ENCODE data around the gene VASN.

VASN gene

GRCh38 chr16:4354512-4355409 is 16.9 kb upstream of the VASN start:
- no peak for DNase-seq (ENCODE audit: low spot score)

- no peak for DNase-seq (ENCODE audit: low spot score)
Observed at GRCh38 chr16:4356820-4357219, 14.8 kb upstream of the VASN start.

GRCh38 chr16:4358236-4358635 is 13.4 kb upstream of the VASN start:
- no peak for DNase-seq (ENCODE audit: low spot score)

- no peak for DNase-seq (ENCODE audit: low spot score)
Observed at GRCh38 chr16:4358831-4359561, 12.7 kb upstream of the VASN start.

- DNase-seq (ENCODE audit: low spot score) = no peak
Observed at GRCh38 chr16:4359914-4360313, 11.7 kb upstream of the VASN start.

GRCh38 chr16:4360538-4361021 is 11.1 kb upstream of the VASN start:
- DNase-seq (ENCODE audit: low spot score) = no peak

GRCh38 chr16:4361033-4361943 is 10.4 kb upstream of the VASN start:
- DNase-seq (ENCODE audit: low spot score) = no peak

- no peak for DNase-seq (ENCODE audit: low spot score)
Observed at GRCh38 chr16:4361944-4362311, 9.7 kb upstream of the VASN start.

- no peak for DNase-seq (ENCODE audit: low spot score)
Observed at GRCh38 chr16:4362476-4363135, 9.0 kb upstream of the VASN start.

GRCh38 chr16:4364196-4365013 is 7.2 kb upstream of the VASN start:
- no peak for DNase-seq (ENCODE audit: low spot score)

GRCh38 chr16:4365014-4365406 is 6.6 kb upstream of the VASN start:
- DNase-seq (ENCODE audit: low spot score) = no peak

- no peak for DNase-seq (ENCODE audit: low spot score)
Observed at GRCh38 chr16:4365615-4366014, 6.0 kb upstream of the VASN start.

- DNase-seq (ENCODE audit: low spot score) = no peak
Observed at GRCh38 chr16:4366016-4366415, 5.6 kb upstream of the VASN start.

GRCh38 chr16:4367393-4367856 is 4.2 kb upstream of the VASN start:
- DNase-seq (ENCODE audit: low spot score) = no peak

GRCh38 chr16:4369007-4369733 is 2.5 kb upstream of the VASN start:
- no peak for DNase-seq (ENCODE audit: low spot score)

GRCh38 chr16:4370151-4370550 is 1.5 kb upstream of the VASN start:
- no peak for DNase-seq (ENCODE audit: low spot score)

- DNase-seq (ENCODE audit: low spot score) = no peak
Observed at GRCh38 chr16:4370570-4371356, 885 bp upstream of the VASN start.

- no peak for DNase-seq (ENCODE audit: low spot score)
Observed at GRCh38 chr16:4372001-4372577, 441 bp downstream of the VASN start.
